ENCODE measurements around the gene NCAM1. TPM values are rescaled to one million over a fixed set of nuclear protein-coding genes. Genes with fewer than 3 reads are reported as not detected.

NCAM1 gene
- total RNA-seq, 6 experiments from 2014 or later, result 1.2 to 2.4 (median 1.8) TPM

GRCh38 chr11:113265362-113265761 lies 304.1 kb downstream of the NCAM1 start:
- no peak for TF ChIP-seq CTCF (IDR thresholded peaks at IDR 0.05)
- no peak for TF ChIP-seq POLR2A (IDR thresholded peaks at IDR 0.05)
- intact Hi-C loops (cut with DNase I), result no loop called here
- H3K27ac ChIP-seq, result no peak overlapping the region
- H3K4me1 ChIP-seq, result no peaks in the 10 kb centered on the region
- no peaks in the 10 kb centered on the region for H3K36me3 ChIP-seq
- H3K27me3 ChIP-seq, result no peaks in the 10 kb centered on the region
- 32% methylated on average over 2 of the region's 2 CpGs for WGBS (ENCODE audit: insufficient coverage, low coverage, low lambda C conversion rate, missing lambda C conversion rate)
- ATAC-seq (no peak), DNase-seq (no peak)
- H3K9me3 ChIP-seq, result no peaks in the 10 kb centered on the region
- no peak overlapping the region for H3K4me3 ChIP-seq

DNA sequence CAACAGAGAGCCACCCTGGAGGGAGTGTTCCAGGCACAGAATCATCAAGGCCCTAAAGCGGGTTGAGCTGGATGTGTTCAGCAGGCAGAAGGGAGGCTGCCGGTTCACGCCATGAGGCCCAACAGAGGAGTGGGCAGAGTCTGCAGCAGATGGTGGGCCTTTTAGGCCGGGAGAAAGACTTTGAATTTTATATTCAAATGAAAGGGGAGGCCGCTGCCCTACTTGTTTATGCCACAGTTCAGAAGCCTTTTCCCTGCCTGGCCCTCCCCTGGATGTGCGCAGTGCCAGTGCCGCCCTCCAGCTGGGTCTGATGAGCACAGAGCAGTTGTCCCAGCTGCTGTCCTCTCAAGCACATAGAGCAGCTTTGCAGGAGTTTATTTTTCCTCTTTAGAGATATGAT lies 306.3 kb downstream of the NCAM1 start:
- no peak for DNase-seq
- H3K9me3 ChIP-seq, result no peaks in the 10 kb centered on the region
- WGBS (ENCODE audit: insufficient coverage, low coverage, low lambda C conversion rate, missing lambda C conversion rate), result 82% methylated on average over 2 of the region's 7 CpGs
- no peaks in the 10 kb centered on the region for H3K36me3 ChIP-seq
- no peak overlapping the region for H3K27ac ChIP-seq
- no peak overlapping the region for H3K4me3 ChIP-seq
- H3K4me1 ChIP-seq, result no peaks in the 10 kb centered on the region
- no peaks in the 10 kb centered on the region for H3K27me3 ChIP-seq
- intact Hi-C loops (cut with DNase I), result no loop called here
- TF ChIP-seq POLR2A (IDR thresholded peaks at IDR 0.05) (no peak), CTCF (IDR thresholded peaks at IDR 0.05) (no peak)
- ATAC-seq, result no peak

DNA sequence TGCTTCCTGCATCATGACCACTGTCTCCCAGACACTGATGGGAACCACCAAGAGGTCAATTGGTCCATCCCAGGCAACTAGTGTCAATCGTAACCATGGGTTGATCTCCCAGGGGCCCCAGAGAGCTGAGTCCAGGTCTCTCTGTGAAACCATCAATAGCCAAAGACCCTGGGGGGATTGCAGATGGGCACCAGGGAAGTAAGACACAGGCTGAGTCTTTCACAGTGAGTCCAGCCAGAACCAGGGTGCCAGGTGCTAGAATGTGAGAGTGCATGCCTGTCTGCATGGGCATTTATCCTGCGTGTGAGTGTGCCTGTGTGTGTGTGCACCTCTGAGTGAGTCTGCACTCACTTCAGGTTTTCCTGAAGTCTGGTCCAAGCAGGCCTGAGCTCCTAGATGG lies 307.9 kb downstream of the NCAM1 start:
- no peak for ATAC-seq

GRCh38 chr11:113269636-113270035 lies 308.4 kb downstream of the NCAM1 start:
- H3K27me3 ChIP-seq, result no peaks in the 10 kb centered on the region
- ATAC-seq, result no peak
- no peak overlapping the region for H3K27ac ChIP-seq
- TF ChIP-seq CTCF (IDR thresholded peaks at IDR 0.05), result no peak
- TF ChIP-seq POLR2A (IDR thresholded peaks at IDR 0.05), result no peak
- H3K4me1 ChIP-seq, result no peaks in the 10 kb centered on the region
- H3K36me3 ChIP-seq, result no peaks in the 10 kb centered on the region
- H3K9me3 ChIP-seq, result no peaks in the 10 kb centered on the region
- H3K4me3 ChIP-seq, result no peak overlapping the region
- intact Hi-C loops (cut with DNase I), result no loop called here
- DNase-seq, result no peak
- no CpG with 5 or more reads among the region's 5 CpGs for WGBS (ENCODE audit: insufficient coverage, low coverage, low lambda C conversion rate, missing lambda C conversion rate)

More for the DNA sequence above, 307.9 kb downstream of the NCAM1 start:
- intact Hi-C loops (cut with DNase I), result no loop called here
- WGBS (ENCODE audit: insufficient coverage, low coverage, low lambda C conversion rate, missing lambda C conversion rate), result no CpG with 5 or more reads among the region's 2 CpGs
- no peaks in the 10 kb centered on the region for H3K4me1 ChIP-seq
- no peaks in the 10 kb centered on the region for H3K9me3 ChIP-seq
- no peak overlapping the region for H3K27ac ChIP-seq
- no peaks in the 10 kb centered on the region for H3K27me3 ChIP-seq
- DNase-seq, result no peak
- H3K4me3 ChIP-seq, result no peak overlapping the region
- TF ChIP-seq POLR2A (IDR thresholded peaks at IDR 0.05) (no peak), CTCF (IDR thresholded peaks at IDR 0.05) (no peak)
- H3K36me3 ChIP-seq, result no peaks in the 10 kb centered on the region

GRCh38 chr11:113270080-113270479 lies 308.9 kb downstream of the NCAM1 start:
- DNase-seq, result no peak
- Histone ChIP-seq H3K4me3 (no peak overlapping the region), H3K36me3 (no peaks in the 10 kb centered on the region), H3K27ac (no peak overlapping the region), H3K27me3 (no peaks in the 10 kb centered on the region), H3K4me1 (no peaks in the 10 kb centered on the region), H3K9me3 (no peaks in the 10 kb centered on the region)
- ATAC-seq, result no peak
- TF ChIP-seq CTCF (IDR thresholded peaks at IDR 0.05) (no peak), POLR2A (IDR thresholded peaks at IDR 0.05) (no peak)
- intact Hi-C loops (cut with DNase I), result no loop called here
- 82% methylated on average over 5 of the region's 13 CpGs for WGBS (ENCODE audit: insufficient coverage, low coverage, low lambda C conversion rate, missing lambda C conversion rate)

Measured in right lobe of liver (tissue), 6 donors.